ENCODE data around the gene C1QTNF6.

The C1QTNF6 gene

GRCh38 chr22:37229012-37229804, 41.2 kb upstream of the C1QTNF6 start:
- DNase-seq: peak in 1 of 2 experiments; percentile 40
- peak; percentile 12 for TF ChIP-seq POLR2A (IDR thresholded peaks at IDR 0.05; ENCODE audit: low read length)
- TF ChIP-seq GATA1 (IDR thresholded peaks at IDR 0.05; ENCODE audit: low read depth, low read length): no peak

- TF ChIP-seq GATA1 (IDR thresholded peaks at IDR 0.05; ENCODE audit: low read depth, low read length) (no peak), POLR2A (IDR thresholded peaks at IDR 0.05; ENCODE audit: low read length) (peak; percentile 14)
- DNase-seq: no peak
These were observed 40.3 kb upstream of the C1QTNF6 start for GRCh38 chr22:37228106-37229011.

GRCh38 chr22:37226514-37226913, 38.5 kb upstream of the C1QTNF6 start:
- DNase-seq: no peak
- TF ChIP-seq GATA1 (IDR thresholded peaks at IDR 0.05; ENCODE audit: low read depth, low read length): no peak
- no peak for TF ChIP-seq POLR2A (IDR thresholded peaks at IDR 0.05; ENCODE audit: low read length)

GRCh38 chr22:37226087-37226486, 38.0 kb upstream of the C1QTNF6 start:
- TF ChIP-seq GATA1 (IDR thresholded peaks at IDR 0.05; ENCODE audit: low read depth, low read length) (no peak), POLR2A (IDR thresholded peaks at IDR 0.05; ENCODE audit: low read length) (no peak)
- DNase-seq: no peak

GRCh38 chr22:37225481-37225880, 37.4 kb upstream of the C1QTNF6 start:
- DNase-seq: peak; percentile 29
- no peak for TF ChIP-seq POLR2A (IDR thresholded peaks at IDR 0.05; ENCODE audit: low read length)
- TF ChIP-seq GATA1 (IDR thresholded peaks at IDR 0.05; ENCODE audit: low read depth, low read length): no peak

GRCh38 chr22:37224757-37225420, 36.8 kb upstream of the C1QTNF6 start:
- no peak for DNase-seq

GRCh38 chr22:37223965-37224551, 36.0 kb upstream of the C1QTNF6 start:
- no peak for DNase-seq
- TF ChIP-seq POLR2A (IDR thresholded peaks at IDR 0.05; ENCODE audit: low read length) (no peak), GATA1 (IDR thresholded peaks at IDR 0.05; ENCODE audit: low read depth, low read length) (no peak)

More at GRCh38 chr22:37224757-37225420, 36.8 kb upstream of the C1QTNF6 start:
- no peak for TF ChIP-seq POLR2A (IDR thresholded peaks at IDR 0.05; ENCODE audit: low read length)

- no peak for DNase-seq
These were observed 34.5 kb upstream of the C1QTNF6 start for GRCh38 chr22:37222440-37222971.

GRCh38 chr22:37221424-37222333, 33.6 kb upstream of the C1QTNF6 start:
- no peak for TF ChIP-seq GATA1 (IDR thresholded peaks at IDR 0.05; ENCODE audit: low read depth, low read length)
- no peak for TF ChIP-seq POLR2A (IDR thresholded peaks at IDR 0.05; ENCODE audit: low read length)
- no peak for DNase-seq

More at GRCh38 chr22:37222440-37222971, 34.5 kb upstream of the C1QTNF6 start:
- TF ChIP-seq POLR2A (IDR thresholded peaks at IDR 0.05; ENCODE audit: low read length): no peak
- no peak for TF ChIP-seq GATA1 (IDR thresholded peaks at IDR 0.05; ENCODE audit: low read depth, low read length)

GRCh38 chr22:37220543-37220981, 32.5 kb upstream of the C1QTNF6 start:
- DNase-seq: no peak

GRCh38 chr22:37219533-37219932, 31.5 kb upstream of the C1QTNF6 start:
- no peak for DNase-seq

More at GRCh38 chr22:37220543-37220981, 32.5 kb upstream of the C1QTNF6 start:
- no peak for TF ChIP-seq GATA1 (IDR thresholded peaks at IDR 0.05; ENCODE audit: low read depth, low read length)
- no peak for TF ChIP-seq POLR2A (IDR thresholded peaks at IDR 0.05; ENCODE audit: low read length)

GRCh38 chr22:37218771-37219411, 30.8 kb upstream of the C1QTNF6 start:
- no peak for DNase-seq
- no peak for TF ChIP-seq GATA1 (IDR thresholded peaks at IDR 0.05; ENCODE audit: low read depth, low read length)
- TF ChIP-seq POLR2A (IDR thresholded peaks at IDR 0.05; ENCODE audit: low read length): no peak

More at GRCh38 chr22:37219533-37219932, 31.5 kb upstream of the C1QTNF6 start:
- no peak for TF ChIP-seq POLR2A (IDR thresholded peaks at IDR 0.05; ENCODE audit: low read length)
- peak; percentile 54 for TF ChIP-seq GATA1 (IDR thresholded peaks at IDR 0.05; ENCODE audit: low read depth, low read length)
